HG03432 (cell line): Measurements from ENCODE around the gene AEBP2.

Source experiments
- ATAC-seq: cut with Tn5 transposase; IDR thresholded peaks from one replicate; pipeline ENCODE4 v1.9.1; 2021; ENCODE audit warnings: mild to moderate bottlenecking, moderate library complexity; ENCODE audit not compliant: unreplicated experiment

Gene AEBP2

GRCh38 chr12:19499030-19499429, 59.7 kb downstream of the AEBP2 start:
- no peak for ATAC-seq

- ATAC-seq: no peak
These were observed 67.2 kb downstream of the AEBP2 start for GRCh38 chr12:19506497-19506896.

- no peak for ATAC-seq
These were observed 68.5 kb downstream of the AEBP2 start for GRCh38 chr12:19507823-19508222.

- no peak for ATAC-seq
These were observed 71.2 kb downstream of the AEBP2 start for GRCh38 chr12:19510461-19510860.

GRCh38 chr12:19515179-19515578, 75.9 kb downstream of the AEBP2 start:
- ATAC-seq: no peak

GRCh38 chr12:19517583-19517982, 78.3 kb downstream of the AEBP2 start:
- no peak for ATAC-seq

GRCh38 chr12:19518209-19518608, 78.9 kb downstream of the AEBP2 start:
- ATAC-seq: no peak

GRCh38 chr12:19520646-19521415, 81.5 kb downstream of the AEBP2 start:
- no peak for ATAC-seq

GRCh38 chr12:19525274-19525673, 86.0 kb downstream of the AEBP2 start:
- ATAC-seq: no peak

GRCh38 chr12:19527866-19528265, 88.6 kb downstream of the AEBP2 start:
- ATAC-seq: no peak

GRCh38 chr12:19528750-19529149, 89.5 kb downstream of the AEBP2 start:
- ATAC-seq: no peak

GRCh38 chr12:19529951-19530636, 90.8 kb downstream of the AEBP2 start:
- ATAC-seq: no peak

- ATAC-seq: no peak
These were observed 91.3 kb downstream of the AEBP2 start for GRCh38 chr12:19530637-19531023.

GRCh38 chr12:19533567-19533966, 94.3 kb downstream of the AEBP2 start:
- no peak for ATAC-seq

- no peak for ATAC-seq
These were observed 99.8 kb downstream of the AEBP2 start for GRCh38 chr12:19539071-19539470.

GRCh38 chr12:19539836-19540235, 100.5 kb downstream of the AEBP2 start:
- no peak for ATAC-seq

- ATAC-seq: no peak
These were observed 103.3 kb downstream of the AEBP2 start for GRCh38 chr12:19542606-19543005.

GRCh38 chr12:19544353-19544752, 105.1 kb downstream of the AEBP2 start:
- ATAC-seq: no peak

GRCh38 chr12:19545301-19545700, 106.0 kb downstream of the AEBP2 start:
- no peak for ATAC-seq

- no peak for ATAC-seq
These were observed 106.7 kb downstream of the AEBP2 start for GRCh38 chr12:19546027-19546426.

GRCh38 chr12:19546611-19547162, 107.4 kb downstream of the AEBP2 start:
- ATAC-seq: no peak

GRCh38 chr12:19547271-19547671, 108.0 kb downstream of the AEBP2 start:
- ATAC-seq: no peak
